H54 (cell line): ENCODE measurements around the gene PPARG.
"Not testable (repeated sequence)": the region's sequence is repeated elsewhere in the genome, so short reads cannot be mapped to it uniquely, and the experiment has no call there.

Source experiments
- DNase-seq: peaks from one replicate; pipeline ENCODE4 v3.0.0; 2011; ENCODE audit warnings: low spot score, mixed read lengths; ENCODE audit not compliant: insufficient read length
- FAIRE-seq: peaks from 3 replicates; lab custom pipeline; 2011; peaks lifted over from hg19 to GRCh38; lab: Jason Lieb, UNC
- POLR2A ChIP-seq: IDR thresholded peaks from 2 replicates; pipeline ENCODE4 v1.6.1; 2011; ENCODE audit warnings: low read depth, mild to moderate bottlenecking, low read length

The PPARG gene

DNA sequence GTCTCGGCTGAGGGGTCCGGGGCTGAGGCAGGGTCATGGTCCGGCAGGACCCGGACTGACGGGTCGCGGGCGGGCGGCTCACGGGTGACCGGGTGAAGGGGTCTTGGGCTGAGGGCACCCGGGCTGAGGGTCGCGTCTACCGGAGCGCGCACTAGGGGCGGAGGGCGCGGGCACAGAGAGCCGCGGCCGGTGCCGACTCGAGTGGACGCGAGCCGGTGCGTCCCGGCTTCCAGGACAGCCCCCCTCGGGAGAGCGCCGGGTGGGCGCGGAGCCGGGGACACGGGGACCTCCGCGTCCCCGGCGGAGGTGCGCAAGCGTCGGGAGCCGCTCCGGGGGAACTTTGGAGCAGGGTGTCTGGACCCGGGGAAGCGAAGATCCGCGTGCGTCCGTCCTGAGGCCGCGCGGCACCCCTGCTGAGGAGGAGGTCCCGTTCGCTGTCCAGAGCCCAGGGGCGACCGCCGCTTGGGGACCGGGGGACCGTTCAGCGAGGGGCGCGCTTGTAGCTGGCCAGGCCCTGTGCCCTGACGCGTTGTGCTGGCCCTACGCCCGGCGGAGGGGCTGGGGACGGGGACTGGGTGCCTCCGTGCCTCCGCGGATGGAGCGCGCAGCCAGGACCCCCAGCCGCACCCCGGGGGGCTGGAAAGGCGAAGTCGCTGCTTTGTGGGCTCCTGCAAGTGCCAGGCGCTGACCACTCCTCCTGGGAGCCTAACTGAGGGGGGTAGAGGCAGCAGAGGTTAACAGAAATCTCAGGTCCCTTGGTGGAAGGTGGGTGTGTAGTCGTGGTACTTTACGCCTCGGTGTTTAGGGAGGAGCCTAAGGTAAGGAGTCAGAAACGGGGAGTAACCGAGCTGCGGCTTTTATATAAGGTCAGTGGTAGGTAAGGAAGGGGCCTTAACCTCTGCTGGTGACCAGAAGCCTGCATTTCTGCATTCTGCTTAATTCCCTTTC, at the start of gene PPARG:
TSS of gene PPARG (plus strand) at position 889 of the 948 bp plus-strand sequence. CDS start 90,642 bp downstream, outside the sequence.
- FAIRE-seq (peak; percentile 99), DNase-seq (peak; percentile 43)
- no peak for TF ChIP-seq POLR2A

DNA sequence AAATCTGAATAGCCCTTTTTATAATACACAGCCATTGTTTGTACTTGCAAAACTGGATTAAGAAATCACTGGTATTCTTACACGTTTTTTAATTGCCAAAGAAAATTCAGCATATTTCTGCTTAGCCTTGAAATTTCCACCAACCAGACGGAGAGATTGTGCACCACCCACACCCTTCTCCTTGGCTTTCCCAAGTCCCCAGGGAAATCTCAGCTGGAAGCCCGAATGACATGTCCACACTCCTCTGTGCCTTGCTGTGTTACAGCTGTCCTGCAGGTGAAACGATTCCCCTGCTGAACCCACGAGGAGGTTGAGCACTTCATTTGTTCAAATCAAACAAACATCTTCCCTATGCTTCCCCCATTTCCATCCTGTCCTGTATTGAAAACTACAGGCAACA, 49.6 kb upstream of the PPARG start:
- no peak for FAIRE-seq
- no peak for TF ChIP-seq POLR2A
- DNase-seq: no peak

- TF ChIP-seq POLR2A: no peak
- no peak for FAIRE-seq
- no peak for DNase-seq
Observed at GRCh38 chr3:12242772-12243171, 46.1 kb upstream of the PPARG start.

DNA sequence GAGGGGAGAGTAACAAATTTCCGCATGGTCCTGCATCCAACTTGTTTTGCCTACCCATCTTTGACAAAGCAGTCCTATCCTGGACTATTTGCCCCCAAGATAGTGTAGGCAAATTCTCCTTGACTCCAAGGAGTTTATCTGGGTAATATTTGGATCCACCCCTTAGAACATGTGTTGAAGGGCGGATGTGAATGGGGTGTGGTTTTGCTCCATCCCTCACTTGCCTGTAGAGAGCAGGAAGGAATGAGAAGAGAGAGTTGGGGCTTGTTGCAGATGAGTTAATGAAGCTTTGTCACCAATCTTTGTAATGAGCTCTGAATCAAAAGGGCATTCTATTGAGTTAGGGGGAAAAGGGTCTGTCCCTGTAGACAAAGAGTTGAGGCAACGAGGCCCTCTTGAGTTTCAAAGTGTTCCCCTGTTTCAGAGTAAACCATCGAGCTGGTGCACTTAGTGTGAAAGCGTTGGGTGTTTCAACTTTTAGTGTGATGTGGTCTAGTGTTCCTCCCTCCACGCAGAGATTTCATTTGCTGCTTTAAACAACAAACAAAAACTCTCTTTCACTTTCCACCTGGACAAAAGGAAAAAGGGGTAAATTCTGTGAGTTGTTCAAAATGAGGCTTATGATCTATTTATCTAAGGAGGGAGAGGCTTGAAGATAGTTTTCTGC, 42.2 kb upstream of the PPARG start:
- no peak for TF ChIP-seq POLR2A
- FAIRE-seq: no peak

DNA sequence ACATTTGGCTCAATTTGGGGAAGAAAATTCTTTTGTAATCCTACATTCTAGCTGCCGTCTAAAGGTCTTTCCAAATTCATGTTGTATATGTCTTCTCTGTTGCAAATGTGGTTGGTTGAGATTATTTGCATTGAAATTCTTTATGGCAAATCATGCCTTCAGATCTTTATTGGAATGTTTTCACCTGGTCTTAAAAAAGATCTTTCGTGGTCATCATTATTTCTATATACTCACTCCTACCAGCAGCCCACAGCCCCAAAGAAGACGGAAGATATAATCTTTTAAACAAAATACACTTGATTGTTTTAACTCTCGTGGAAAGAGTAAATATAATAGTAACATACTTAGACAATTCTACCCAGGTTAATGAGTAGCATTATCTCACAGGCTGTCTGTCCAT, 41.5 kb upstream of the PPARG start:
- DNase-seq (no peak), FAIRE-seq (no peak)
- no peak for TF ChIP-seq POLR2A

More for the DNA sequence above, 42.2 kb upstream of the PPARG start:
- DNase-seq: no peak

- FAIRE-seq (no peak), DNase-seq (no peak)
- no peak for TF ChIP-seq POLR2A
Observed at GRCh38 chr3:12249519-12249918, 39.4 kb upstream of the PPARG start.

DNA sequence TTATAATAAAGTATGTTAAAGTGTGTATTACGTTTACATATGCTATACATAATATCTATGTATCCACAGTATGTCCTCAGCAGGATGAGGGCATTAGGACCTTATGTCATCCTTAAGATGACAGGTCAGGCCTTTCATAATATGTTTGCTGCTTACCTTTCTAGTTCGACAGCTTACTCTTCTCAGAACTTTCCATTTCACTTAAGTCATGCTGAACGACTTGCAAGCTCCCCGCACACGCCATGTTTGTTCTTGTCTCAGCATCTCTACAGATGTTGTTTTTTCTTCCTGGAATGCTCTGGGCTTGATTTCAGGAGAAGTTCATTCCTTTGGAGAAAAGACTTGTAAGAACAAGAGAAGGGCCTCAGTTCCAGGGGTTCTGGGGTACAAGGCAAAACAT, 36.0 kb upstream of the PPARG start:
- TF ChIP-seq POLR2A: no peak
- DNase-seq: no peak
- FAIRE-seq: no peak

GRCh38 chr3:12253516-12254343, 35.1 kb upstream of the PPARG start:
- TF ChIP-seq POLR2A: no peak
- no peak for FAIRE-seq
- DNase-seq: no peak

DNA sequence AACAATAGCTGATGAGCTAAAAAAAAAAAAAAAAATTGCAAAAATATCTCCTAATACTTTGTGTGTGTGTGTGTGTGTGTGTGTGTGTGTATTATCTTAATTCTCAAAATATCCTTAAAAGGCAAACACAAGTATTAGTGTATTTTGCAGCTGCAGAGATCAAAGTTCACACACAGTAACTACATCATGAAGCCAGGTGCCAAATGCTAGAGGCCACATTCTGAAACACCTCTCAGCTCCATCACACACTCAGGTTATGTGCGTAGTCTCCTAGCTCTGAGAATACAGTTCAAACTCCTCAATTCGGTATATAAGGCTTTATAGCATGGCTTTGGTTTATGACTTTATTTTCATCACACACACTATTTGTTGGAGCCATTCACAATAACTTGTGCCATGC, 33.5 kb upstream of the PPARG start:
- FAIRE-seq: no peak
- DNase-seq: no peak
- TF ChIP-seq POLR2A: no peak

DNA sequence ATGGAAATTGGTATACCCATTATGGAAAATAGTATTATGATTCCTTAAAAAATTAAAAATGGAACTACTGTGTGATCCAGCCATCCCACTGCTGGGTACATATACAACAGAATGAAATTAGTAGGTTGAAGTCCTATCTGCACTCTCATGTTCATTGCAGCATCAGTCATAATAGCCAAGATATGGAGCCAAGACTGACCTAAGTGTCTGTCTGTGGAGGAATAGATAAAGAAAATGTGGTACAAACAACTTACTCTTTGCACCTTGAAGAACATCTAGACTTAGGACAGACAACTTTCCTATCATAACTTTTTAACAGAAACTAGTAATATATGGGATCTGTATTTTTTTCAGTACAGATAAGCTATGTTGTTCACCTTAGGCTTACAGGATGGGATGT, 30.0 kb upstream of the PPARG start:
- DNase-seq (no peak), FAIRE-seq (no peak)
- TF ChIP-seq POLR2A: no peak

DNA sequence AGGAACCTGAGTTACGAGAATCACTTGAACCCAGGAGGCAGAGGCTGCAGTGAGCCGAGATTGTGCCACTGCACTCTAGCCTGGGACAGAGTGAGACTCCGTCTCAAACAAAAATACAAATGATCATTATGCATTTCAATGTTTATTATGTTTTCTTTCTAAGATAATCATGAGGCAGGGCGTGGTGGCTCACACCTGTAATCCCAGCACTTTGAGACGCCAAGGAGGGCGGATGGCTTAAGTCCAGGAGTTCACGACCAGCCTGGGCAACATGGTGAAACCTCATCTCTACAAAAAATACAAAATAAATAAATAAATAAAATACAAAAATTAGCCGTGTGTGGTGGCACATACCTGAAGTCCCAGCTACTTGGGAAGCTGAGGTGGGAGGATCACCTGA, 26.7 kb upstream of the PPARG start:
- DNase-seq, FAIRE-seq: not testable (repeated sequence)

- no peak for FAIRE-seq
- no peak for DNase-seq
- no peak for TF ChIP-seq POLR2A
Observed at GRCh38 chr3:12265508-12265907, 23.4 kb upstream of the PPARG start.

GRCh38 chr3:12266038-12266437, 22.8 kb upstream of the PPARG start:
- no peak for TF ChIP-seq POLR2A
- FAIRE-seq (no peak), DNase-seq (no peak)
